ENCODE data around the gene ENPP3.

GRCh38 chr6:131602781-131603312 lies 34.3 kb upstream of the ENPP3 start:
- no peak for TF ChIP-seq CTCF (IDR thresholded peaks at IDR 0.05)
- TF ChIP-seq POLR2AphosphoS5 (IDR thresholded peaks at IDR 0.05): no peak
- no peak for TF ChIP-seq POLR2A (IDR thresholded peaks at IDR 0.05)
